DMS79 (cell line): ENCODE data around the gene LRP1B.

Experiments
- DNase-seq: peaks from one replicate; lab custom pipeline; 2025; lab: John Stamatoyannopoulos, UW

LRP1B gene

DNA sequence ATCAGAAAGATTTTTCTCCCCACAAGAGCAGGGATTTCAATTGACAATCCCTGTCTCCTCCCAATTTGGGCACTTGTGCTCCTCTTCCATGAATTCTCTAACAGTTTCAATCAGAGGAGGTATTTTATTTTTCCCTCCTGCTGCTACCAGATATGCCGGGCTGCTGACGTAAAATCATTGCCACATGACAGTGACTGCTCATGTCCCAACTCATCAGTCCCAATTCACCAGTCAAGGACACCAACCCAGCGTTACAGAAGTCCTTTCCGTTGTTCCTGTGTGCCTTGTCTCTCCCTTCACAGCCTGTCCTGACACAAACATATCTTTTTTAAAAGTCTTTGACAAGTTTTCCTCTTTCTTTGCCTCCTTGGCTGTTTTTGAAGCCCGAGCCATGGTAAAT, 540.2 kb downstream of the LRP1B start:
- no peak for DNase-seq

GRCh38 chr2:141589314-141589713, 541.5 kb downstream of the LRP1B start:
- DNase-seq, result no peak

GRCh38 chr2:141586985-141587384, 543.8 kb downstream of the LRP1B start:
- no peak for DNase-seq

DNA sequence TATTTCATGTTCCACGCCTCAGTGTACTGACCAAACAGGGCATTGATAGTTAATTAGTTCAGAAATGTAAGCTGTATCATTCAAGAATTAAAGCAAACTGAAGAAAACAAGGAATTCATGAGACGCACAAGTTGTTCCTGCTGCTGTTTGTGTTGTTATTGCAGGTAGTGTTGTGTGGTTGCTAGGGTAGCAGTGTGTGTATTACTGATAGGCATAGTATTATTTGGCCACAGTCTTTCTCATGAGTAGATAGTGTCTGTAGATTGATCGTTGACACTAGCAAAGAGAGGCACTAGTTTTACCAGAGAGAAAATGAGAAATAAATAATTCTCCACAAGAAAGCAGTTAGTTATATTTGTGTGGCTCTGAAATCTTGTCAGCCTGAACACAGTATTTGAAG, 548.6 kb downstream of the LRP1B start:
- DNase-seq, result no peak

DNA sequence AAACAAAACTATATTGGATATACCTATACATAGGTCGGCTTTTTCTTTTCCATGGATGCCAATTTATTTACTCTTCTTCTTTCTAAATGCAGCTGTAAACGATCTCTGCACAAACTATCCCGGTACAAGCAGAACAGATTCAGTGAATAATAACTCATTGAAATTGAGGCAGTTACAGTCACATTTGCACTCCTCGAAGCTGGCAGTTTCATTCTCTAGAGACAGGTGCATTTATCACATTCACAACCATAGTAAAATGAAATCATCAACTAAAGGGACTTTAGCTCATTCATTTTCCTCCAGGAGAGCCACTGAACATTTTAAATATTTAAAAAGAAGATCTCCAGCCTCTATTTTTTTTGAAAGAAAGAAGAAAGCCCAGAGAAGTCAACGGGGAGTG, 551.7 kb downstream of the LRP1B start:
- no peak for DNase-seq

DNA sequence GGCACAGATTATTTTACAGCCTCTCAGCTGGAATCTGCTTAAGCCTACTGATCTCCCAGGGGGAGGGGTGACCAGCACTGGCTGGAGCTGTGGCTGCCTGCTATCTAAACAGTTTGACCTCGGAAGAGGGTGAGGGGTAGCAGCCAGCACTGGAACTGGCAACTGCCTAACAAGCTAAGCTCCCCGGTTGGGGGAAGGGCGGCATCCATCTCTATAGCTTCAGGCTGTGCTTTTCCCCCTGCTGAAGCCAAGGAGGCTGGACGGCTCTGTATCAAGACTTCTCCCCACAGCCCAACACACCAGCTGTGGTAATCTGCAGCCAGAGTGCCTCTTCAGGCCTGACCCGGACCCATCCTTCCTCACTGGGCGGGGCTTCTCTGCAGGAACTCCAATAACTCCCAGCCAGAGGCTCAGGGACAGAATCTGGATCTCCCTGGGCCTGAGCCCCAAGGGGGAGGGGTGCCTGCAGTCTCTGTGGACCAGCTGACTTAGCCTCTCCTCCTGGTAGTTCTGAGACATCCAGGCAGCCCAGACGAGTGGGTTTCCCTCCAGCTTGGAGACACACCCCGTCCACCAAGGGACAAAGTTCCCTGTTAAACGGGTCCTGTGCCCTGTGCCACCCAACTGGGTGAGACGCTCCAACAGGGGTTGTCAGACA, 560.2 kb downstream of the LRP1B start:
- DNase-seq, result no peak

- no peak for DNase-seq
Measured at GRCh38 chr2:141569941-141570340, 560.9 kb downstream of the LRP1B start.

GRCh38 chr2:141565597-141565996, 565.2 kb downstream of the LRP1B start:
- no peak for DNase-seq

GRCh38 chr2:141560723-141561122, 570.1 kb downstream of the LRP1B start:
- no peak for DNase-seq

GRCh38 chr2:141557329-141558095, 573.3 kb downstream of the LRP1B start:
- no peak for DNase-seq

DNA sequence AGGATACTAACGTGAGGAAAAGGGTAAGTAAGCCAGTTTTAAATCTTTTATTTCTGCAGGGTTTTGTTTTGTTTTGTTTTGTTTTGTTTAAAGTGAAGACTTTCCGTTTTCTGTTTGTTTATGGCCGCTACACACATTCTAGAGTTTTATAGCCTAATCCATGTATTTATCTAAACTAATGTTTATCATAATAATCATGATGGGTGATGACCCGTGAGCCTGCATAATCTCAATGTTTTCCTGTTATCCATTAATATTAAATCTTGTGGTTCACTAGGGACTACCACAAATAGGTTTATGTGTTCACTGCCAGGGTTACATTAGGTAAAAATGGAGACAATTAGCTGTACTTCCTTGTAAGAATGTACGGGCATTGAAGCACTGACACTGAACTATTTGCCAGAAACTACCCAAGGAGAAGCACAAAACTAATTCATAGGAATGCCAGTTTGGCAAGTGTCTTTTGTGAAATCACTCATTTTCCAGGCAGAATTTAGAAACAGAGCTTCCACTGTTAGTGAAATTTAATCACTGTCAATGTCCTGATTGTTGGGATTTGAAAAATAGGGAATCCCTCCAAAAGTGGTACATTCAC, 574.8 kb downstream of the LRP1B start:
- no peak for DNase-seq

DNA sequence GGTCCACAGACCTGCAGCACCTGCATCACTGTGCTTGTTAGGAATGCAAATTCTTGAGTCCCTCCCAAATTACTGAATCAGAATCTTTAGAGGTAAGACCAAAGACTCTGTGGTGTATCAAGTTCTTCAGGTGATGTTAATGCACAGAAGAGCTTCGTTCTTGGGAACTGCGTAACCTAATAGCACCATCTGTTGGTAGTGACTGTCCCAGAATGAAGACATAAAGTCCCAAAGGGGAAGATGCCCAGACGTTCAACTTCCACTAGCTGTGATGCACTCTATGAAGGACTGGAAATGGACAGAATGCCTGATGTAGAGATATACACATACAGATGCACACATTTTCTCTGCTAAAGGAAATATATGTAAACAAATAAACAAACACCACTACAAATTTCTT, 576.0 kb downstream of the LRP1B start:
- DNase-seq, result no peak

DNA sequence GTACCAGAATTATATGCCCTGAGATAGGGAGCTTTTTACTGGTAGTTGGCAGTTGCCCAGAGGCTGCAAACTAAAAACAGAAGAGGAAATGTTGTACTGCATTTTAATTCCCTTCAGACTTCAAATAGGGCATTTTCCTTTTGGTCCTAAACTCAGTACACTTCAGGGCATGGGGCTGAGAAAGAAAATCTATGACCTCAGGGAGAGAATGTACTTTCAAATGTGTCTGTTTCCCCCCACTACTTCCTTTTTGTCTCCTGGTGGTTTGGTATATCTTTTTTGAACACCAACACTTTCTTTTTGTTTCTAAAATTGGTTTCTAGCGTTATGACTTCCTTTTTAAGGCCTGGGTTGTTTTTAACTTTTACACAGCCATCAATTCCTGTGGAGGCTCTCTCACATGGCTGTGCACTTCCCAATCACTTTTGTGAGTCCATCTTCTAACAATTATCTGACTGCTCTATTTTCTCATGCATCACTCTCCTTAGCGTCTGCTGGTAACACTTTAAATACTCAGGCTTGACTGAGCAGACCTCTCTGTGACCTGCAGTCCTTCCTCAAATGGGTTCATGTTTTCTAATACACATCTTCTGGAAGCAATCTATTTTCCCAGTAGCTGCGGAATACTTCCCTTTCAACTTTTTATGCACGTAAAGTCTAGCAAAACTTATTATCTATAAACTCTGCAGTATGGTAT, 596.0 kb downstream of the LRP1B start:
- DNase-seq, result no peak

DNA sequence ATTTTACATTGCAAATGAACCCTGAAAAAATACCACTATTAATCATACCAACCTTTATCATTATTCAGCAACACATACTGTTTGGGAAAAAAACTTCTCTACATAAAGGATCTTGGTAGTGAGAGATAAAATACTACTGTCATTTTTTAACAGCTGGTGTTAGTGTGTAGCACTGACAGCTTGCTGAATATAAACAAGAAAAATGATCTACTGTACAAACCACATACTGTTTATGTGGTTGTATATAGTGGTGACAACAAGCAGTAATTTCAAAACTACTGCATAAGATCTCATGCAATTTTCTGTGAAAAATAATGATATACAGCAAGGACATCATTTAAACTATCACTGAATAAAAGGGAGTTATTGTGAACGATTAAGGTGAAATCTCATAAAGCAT, 601.2 kb downstream of the LRP1B start:
- no peak for DNase-seq

DNA sequence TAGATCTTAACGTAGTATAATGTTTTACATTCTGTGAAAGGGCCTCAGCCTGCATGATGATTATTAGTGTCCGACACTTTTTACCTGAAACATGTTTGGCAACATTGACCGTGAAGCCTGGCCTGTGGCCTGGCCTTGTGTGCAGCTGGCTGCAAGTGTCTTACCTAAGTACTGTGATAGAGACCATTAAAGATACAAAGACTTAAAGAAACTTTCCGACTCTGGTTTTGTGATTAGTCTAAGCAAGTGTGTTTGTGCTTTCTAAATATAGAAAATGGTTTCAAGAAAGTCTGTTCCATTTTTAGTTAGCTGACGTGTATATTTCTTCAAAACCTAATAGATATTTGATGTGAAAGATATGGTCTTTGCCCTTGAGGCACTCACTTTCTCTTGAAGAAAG, 601.8 kb downstream of the LRP1B start:
- no peak for DNase-seq

DNA sequence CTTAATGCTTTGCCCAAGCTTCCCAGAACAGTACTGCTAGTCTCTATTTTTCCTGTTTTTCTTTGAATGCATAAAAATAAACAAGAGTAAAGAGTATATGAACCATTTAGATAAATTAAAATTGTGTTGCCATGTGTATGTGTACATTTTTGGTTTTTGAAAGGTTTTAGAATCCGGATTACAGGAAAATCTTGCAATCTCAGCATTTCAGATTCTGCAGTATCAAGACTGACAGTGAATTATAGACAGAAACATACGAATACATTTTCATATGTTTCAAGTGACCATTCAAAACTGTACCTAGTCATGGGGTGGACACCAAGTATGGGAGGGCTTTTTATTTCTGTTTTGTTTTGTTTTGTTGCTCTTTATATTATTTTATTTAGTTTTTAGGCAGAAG, 604.1 kb downstream of the LRP1B start:
- no peak for DNase-seq

GRCh38 chr2:141524777-141525176, 606.0 kb downstream of the LRP1B start:
- no peak for DNase-seq

GRCh38 chr2:141523199-141523598, 607.6 kb downstream of the LRP1B start:
- no peak for DNase-seq

- DNase-seq, result no peak
Measured at GRCh38 chr2:141522702-141523101, 608.1 kb downstream of the LRP1B start.

DNA sequence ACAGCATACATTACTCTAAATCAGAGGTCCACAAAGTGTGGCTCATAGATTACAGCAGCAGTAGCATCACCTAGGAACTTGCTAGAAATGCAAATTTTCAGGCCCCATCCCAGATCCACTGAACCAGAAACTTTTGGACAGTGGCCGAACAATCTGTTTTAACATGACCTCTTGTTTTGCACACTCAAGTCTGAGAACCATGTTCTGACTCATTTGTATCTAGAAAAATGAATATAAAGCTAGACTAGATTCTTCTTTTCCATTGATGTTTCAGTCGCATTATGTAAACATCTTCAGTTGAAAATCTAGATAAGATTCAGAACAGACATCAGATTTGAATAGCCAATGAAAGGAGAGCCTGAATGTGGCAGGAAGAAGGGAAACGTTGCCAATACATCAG, 608.8 kb downstream of the LRP1B start:
- no peak for DNase-seq

GRCh38 chr2:141519906-141520305, 610.9 kb downstream of the LRP1B start:
- no peak for DNase-seq

GRCh38 chr2:141517852-141518421, 612.9 kb downstream of the LRP1B start:
- DNase-seq, result no peak
